ENCODE results near the gene SUGP1. TPM values are rescaled to one million over a fixed set of nuclear protein-coding genes. Genes with fewer than 3 reads are reported as not detected.

The SUGP1 gene
- total RNA-seq, 2 experiments from 2014 or later: 34.6 to 61.4 TPM

DNA sequence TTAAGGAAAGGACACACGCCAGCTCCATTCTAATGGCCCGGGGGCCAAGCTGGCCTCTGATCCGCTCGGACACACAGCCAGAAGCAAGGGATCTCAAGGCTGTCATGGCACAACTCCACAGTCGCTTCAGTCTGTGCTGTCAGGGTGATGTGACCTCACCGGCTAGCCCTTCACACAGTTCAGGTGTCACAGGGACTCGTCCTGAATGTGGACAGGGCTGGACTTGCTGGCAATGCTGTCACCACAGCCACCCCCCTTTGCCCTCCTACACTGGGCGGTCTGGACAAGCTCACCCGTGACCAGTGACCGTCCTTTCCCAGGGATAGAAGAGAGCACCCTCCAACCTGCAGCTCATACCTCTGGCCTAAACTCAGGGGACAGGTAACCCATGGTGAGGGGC, 15.2 kb downstream of the SUGP1 start:
- no peak overlapping the region for H3K4me2 ChIP-seq (ENCODE audit: low read length)
- no peaks in the 10 kb centered on the region for H3K9me2 ChIP-seq (ENCODE audit: insufficient read depth, low read length)
- no peaks in the 10 kb centered on the region for H3K9me3 ChIP-seq (ENCODE audit: low read length)
- H3K4me3 ChIP-seq (ENCODE audit: low read depth, low read length, poor library complexity, severe bottlenecking): no peak overlapping the region
- intact Hi-C loops (cut with micrococcal nuclease; ENCODE audit: unreplicated experiment): no loop called here
- peaks cover 95% of the 10 kb centered on the region for H3K36me3 ChIP-seq (ENCODE audit: insufficient read depth, low read length)
- H2AFZ ChIP-seq (ENCODE audit: low read length): no peak overlapping the region
- H3K27ac ChIP-seq (ENCODE audit: low read depth, low read length, poor library complexity, severe bottlenecking): no peak overlapping the region
- TF ChIP-seq, protein P1, sequence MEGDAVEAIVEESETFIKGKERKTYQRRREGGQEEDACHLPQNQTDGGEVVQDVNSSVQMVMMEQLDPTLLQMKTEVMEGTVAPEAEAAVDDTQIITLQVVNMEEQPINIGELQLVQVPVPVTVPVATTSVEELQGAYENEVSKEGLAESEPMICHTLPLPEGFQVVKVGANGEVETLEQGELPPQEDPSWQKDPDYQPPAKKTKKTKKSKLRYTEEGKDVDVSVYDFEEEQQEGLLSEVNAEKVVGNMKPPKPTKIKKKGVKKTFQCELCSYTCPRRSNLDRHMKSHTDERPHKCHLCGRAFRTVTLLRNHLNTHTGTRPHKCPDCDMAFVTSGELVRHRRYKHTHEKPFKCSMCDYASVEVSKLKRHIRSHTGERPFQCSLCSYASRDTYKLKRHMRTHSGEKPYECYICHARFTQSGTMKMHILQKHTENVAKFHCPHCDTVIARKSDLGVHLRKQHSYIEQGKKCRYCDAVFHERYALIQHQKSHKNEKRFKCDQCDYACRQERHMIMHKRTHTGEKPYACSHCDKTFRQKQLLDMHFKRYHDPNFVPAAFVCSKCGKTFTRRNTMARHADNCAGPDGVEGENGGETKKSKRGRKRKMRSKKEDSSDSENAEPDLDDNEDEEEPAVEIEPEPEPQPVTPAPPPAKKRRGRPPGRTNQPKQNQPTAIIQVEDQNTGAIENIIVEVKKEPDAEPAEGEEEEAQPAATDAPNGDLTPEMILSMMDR (conservative IDR thresholded peaks at IDR 0.05; ENCODE audit: low read length): no peak
- TF ChIP-seq EZH2phosphoT487 (IDR thresholded peaks at IDR 0.05; ENCODE audit: borderline replicate concordance, low read depth, low read length): no peak
- BruUV-seq (replicated peaks): no TSS peak
- H3K79me2 ChIP-seq (ENCODE audit: insufficient read depth, low read depth, low read length): no peaks in the 10 kb centered on the region
- H4K20me1 ChIP-seq (ENCODE audit: insufficient read depth, low read length): no peaks in the 10 kb centered on the region
- ChIA-PET POLR2A (no interaction called here), CTCF (ENCODE audit: unreplicated experiment) (no interaction called here)
- H3K4me1 ChIP-seq (ENCODE audit: insufficient read depth, low read length, poor library complexity, severe bottlenecking): no peaks in the 10 kb centered on the region
- DNase-seq (ENCODE audit: low spot score): no peak

DNA sequence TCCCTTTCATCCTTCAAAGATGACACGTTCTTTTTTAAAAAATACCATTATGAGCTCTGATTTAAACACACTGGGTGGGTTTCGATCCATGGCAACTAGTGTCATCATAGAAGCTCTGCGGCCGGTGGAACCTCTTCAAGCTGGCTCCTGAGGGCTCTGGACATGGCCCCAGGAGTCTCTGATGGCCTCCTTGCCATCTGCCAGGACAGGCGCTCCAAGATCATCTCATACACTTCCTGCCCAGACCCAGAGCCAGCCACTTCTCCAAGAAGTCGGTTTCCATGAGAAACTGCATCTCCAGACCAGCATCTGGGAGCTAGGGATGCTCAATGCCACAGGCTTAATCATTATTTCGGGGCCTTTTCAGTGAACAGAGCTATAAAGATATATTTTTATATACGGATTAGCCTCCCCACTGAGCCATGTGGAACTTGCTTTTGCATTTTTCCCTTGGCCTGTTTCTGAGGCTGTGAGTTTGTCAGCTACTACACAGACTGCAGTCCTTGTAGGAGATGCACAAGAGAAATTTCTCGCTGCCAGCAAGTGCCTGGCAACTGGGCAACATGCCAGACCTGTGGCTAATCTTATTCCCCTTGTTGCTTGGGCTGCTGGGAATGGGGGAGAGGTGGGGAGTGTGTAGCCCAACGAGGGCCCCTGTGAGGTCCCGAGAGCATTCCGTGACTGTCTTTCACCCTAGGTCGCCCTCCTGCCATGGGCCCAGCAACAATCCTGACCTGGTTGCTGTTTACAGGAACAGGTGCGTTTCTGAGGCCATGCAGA, 15.9 kb downstream of the SUGP1 start:
- ChIA-PET CTCF (ENCODE audit: unreplicated experiment) (no interaction called here), POLR2A (interaction anchor here (0.7 kb wide), 1 partner anchor 12 kb away, joined by 3 read pairs; no protein-coding TSS in a partner anchor)
- H3K9me2 ChIP-seq (ENCODE audit: insufficient read depth, low read length): no peaks in the 10 kb centered on the region
- no peaks in the 10 kb centered on the region for H3K4me1 ChIP-seq (ENCODE audit: insufficient read depth, low read length, poor library complexity, severe bottlenecking)
- intact Hi-C loops (cut with micrococcal nuclease; ENCODE audit: unreplicated experiment): no loop called here
- TF ChIP-seq, protein P1 (conservative IDR thresholded peaks at IDR 0.05; ENCODE audit: low read length): no peak
- TF ChIP-seq EZH2phosphoT487 (IDR thresholded peaks at IDR 0.05; ENCODE audit: borderline replicate concordance, low read depth, low read length): no peak
- no peaks in the 10 kb centered on the region for H4K20me1 ChIP-seq (ENCODE audit: insufficient read depth, low read length)
- no TSS peak for BruUV-seq (replicated peaks)
- H2AFZ ChIP-seq (ENCODE audit: low read length): no peak overlapping the region
- no peak overlapping the region for H3K4me2 ChIP-seq (ENCODE audit: low read length)
- H3K9me3 ChIP-seq (ENCODE audit: low read length): no peaks in the 10 kb centered on the region
- no peaks in the 10 kb centered on the region for H3K79me2 ChIP-seq (ENCODE audit: insufficient read depth, low read depth, low read length)
- peaks cover 91% of the 10 kb centered on the region for H3K36me3 ChIP-seq (ENCODE audit: insufficient read depth, low read length)
- no peak overlapping the region for H3K4me3 ChIP-seq (ENCODE audit: low read depth, low read length, poor library complexity, severe bottlenecking)
- no peak overlapping the region for H3K27ac ChIP-seq (ENCODE audit: low read depth, low read length, poor library complexity, severe bottlenecking)
- DNase-seq (ENCODE audit: low spot score): no peak

DNA sequence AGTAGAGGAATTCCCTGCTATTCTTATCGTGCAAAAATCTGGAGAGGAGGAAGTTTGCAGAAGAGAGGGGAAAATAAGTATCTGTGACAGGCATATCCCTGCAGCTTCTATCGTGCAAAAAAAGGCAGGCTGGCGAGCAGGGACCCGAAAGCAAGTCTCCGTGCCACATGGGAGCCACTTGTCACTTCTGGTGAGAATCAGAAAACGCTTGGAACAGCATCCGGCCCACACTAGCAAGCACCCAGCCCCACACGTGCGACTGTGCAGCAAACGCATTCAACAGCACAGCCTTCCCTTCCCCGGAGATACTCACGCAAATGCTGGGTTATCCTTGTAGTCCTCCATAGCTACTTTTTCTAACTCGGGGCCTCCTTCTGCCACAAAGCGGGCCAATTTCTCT, 16.9 kb downstream of the SUGP1 start:
- Histone ChIP-seq H3K36me3 (ENCODE audit: insufficient read depth, low read length) (peaks cover 82% of the 10 kb centered on the region), H2AFZ (ENCODE audit: low read length) (no peak overlapping the region), H3K9me3 (ENCODE audit: low read length) (no peaks in the 10 kb centered on the region), H3K27ac (ENCODE audit: low read depth, low read length, poor library complexity, severe bottlenecking) (no peak overlapping the region), H4K20me1 (ENCODE audit: insufficient read depth, low read length) (no peaks in the 10 kb centered on the region), H3K9me2 (ENCODE audit: insufficient read depth, low read length) (no peaks in the 10 kb centered on the region), H3K4me2 (ENCODE audit: low read length) (no peak overlapping the region), H3K4me1 (ENCODE audit: insufficient read depth, low read length, poor library complexity, severe bottlenecking) (no peaks in the 10 kb centered on the region), H3K79me2 (ENCODE audit: insufficient read depth, low read depth, low read length) (no peaks in the 10 kb centered on the region), H3K4me3 (ENCODE audit: low read depth, low read length, poor library complexity, severe bottlenecking) (no peak overlapping the region)
- POLR2A ChIA-PET: no interaction called here
- intact Hi-C loops (cut with micrococcal nuclease; ENCODE audit: unreplicated experiment): no loop called here
- TF ChIP-seq, protein P1 (conservative IDR thresholded peaks at IDR 0.05; ENCODE audit: low read length): no peak
- no peak for TF ChIP-seq EZH2phosphoT487 (IDR thresholded peaks at IDR 0.05; ENCODE audit: borderline replicate concordance, low read depth, low read length)
- no TSS peak for BruUV-seq (replicated peaks)
- no peak for DNase-seq (ENCODE audit: low spot score)
- CTCF ChIA-PET (ENCODE audit: unreplicated experiment): no interaction called here

Data from OCI-LY7 (cell line).